Measurements from ENCODE around the gene GRIK4. TPM values are rescaled to one million over a fixed set of nuclear protein-coding genes. Genes with fewer than 3 reads are reported as not detected.

The GRIK4 gene
- total RNA-seq, 3 donors from 2014 or later = 0.36 to 0.51 TPM; not detected in 1

GRCh38 chr11:120746836-120747609 lies 235.5 kb downstream of the GRIK4 start:
- no peaks in the 10 kb centered on the region for H3K4me1 ChIP-seq (ENCODE audit: low read depth)
- no peak overlapping the region for H3K4me3 ChIP-seq
- intact Hi-C loops (cut with DNase I, micrococcal nuclease) = no loop called here
- ATAC-seq (no peak), DNase-seq (no peak)
- H3K36me3 ChIP-seq (ENCODE audit: low read depth) = no peaks in the 10 kb centered on the region
- H3K9me3 ChIP-seq = no peaks in the 10 kb centered on the region
- no peak for TF ChIP-seq CTCF (IDR thresholded peaks at IDR 0.05)

- Histone ChIP-seq H3K4me3 (no peak overlapping the region), H3K4me1 (ENCODE audit: low read depth) (no peaks in the 10 kb centered on the region), H3K9me3 (no peaks in the 10 kb centered on the region), H3K36me3 (ENCODE audit: low read depth) (no peaks in the 10 kb centered on the region)
- no peak for TF ChIP-seq CTCF (IDR thresholded peaks at IDR 0.05)
- ATAC-seq = no peak
- intact Hi-C loops (cut with DNase I, micrococcal nuclease) = no loop called here
- DNase-seq = no peak
Measured at GRCh38 chr11:120747850-120748814, 236.6 kb downstream of the GRIK4 start.

- DNase-seq (no peak), ATAC-seq (no peak)
- no peak for TF ChIP-seq CTCF (IDR thresholded peaks at IDR 0.05)
- Histone ChIP-seq H3K36me3 (ENCODE audit: low read depth) (no peaks in the 10 kb centered on the region), H3K9me3 (no peaks in the 10 kb centered on the region), H3K4me1 (ENCODE audit: low read depth) (no peaks in the 10 kb centered on the region), H3K4me3 (no peak overlapping the region)
- intact Hi-C loops (cut with DNase I, micrococcal nuclease) = no loop called here
Measured at GRCh38 chr11:120749395-120749794, 237.8 kb downstream of the GRIK4 start.

DNA sequence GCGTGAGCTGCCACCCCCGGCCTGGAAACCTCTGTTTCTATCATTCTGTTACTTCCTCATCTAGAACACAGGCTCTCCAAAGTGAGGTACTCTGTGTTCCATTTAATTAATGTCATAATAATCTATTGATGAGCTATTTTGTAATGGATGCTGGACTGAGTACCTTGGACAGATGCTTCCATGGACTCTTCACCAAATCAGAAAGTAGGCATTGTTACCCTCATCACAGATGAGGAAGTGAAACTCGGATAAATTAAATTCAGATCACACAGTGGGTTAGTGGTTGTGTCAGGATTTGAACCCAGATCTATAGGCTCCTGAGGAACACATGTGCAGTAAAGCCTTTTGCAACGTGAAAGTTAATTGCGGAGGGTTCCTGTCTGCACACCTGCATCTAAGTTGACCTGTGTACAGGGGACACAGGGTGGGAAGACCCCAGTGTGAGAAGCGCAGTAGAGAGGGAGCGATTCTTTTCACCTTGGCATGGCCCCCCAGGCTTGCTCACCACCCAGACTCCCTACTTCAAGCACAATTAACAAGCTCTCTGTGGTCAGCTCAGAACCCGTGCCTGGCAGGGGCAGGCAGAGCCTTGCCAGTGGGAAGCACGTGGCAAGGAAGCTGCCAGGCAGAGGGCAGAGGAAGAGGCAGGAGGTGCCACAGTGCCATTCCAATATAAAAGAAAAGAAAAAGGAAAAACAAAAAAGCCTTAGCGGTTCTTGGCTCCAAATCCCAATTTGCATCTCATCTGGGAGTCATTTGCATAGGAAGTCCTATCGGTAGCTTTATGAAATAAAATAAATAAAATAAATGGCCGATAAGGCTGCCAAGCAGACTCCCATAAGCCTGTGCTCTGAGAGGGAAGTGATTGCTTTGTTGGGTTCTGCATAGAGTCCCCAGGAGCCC lies 239.3 kb downstream of the GRIK4 start:
- H3K4me3 ChIP-seq = no peak overlapping the region
- no peak for TF ChIP-seq CTCF (IDR thresholded peaks at IDR 0.05)
- ATAC-seq (no peak), DNase-seq (no peak)
- intact Hi-C loops (cut with DNase I, micrococcal nuclease) = no loop called here
- H3K4me1 ChIP-seq (ENCODE audit: low read depth) = no peaks in the 10 kb centered on the region
- no peaks in the 10 kb centered on the region for H3K36me3 ChIP-seq (ENCODE audit: low read depth)
- no peaks in the 10 kb centered on the region for H3K9me3 ChIP-seq

DNA sequence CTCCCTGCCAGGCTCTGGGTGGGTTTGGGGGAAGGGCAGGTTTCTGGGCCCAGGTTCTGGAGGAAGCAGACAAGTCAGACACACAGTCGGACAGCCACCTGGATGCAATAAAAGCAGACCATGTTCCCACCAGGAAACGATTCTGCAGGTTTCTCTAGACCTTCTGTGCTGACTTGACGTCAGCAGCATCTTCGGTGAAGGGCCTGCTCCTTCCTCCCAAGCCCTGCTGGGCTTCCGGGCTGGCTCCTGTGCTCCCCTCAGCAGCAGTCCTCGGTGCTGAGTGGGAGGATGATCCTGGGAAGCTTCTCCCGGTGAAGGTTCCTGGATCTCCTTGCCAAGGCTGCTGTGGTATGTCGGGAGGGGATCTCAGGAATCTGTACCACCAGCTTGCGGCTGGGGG lies 240.0 kb downstream of the GRIK4 start:
- peak; percentile 25 for ATAC-seq
- H3K4me3 ChIP-seq = no peak overlapping the region
- no peak for TF ChIP-seq CTCF (IDR thresholded peaks at IDR 0.05)
- H3K36me3 ChIP-seq (ENCODE audit: low read depth) = no peaks in the 10 kb centered on the region
- no peaks in the 10 kb centered on the region for H3K4me1 ChIP-seq (ENCODE audit: low read depth)
- no peak for DNase-seq
- no peaks in the 10 kb centered on the region for H3K9me3 ChIP-seq
- intact Hi-C loops (cut with DNase I, micrococcal nuclease) = no loop called here

All from mucosa of descending colon (tissue), 3 donors.